ENCODE results near the gene THADA. TPM values are rescaled to one million over a fixed set of nuclear protein-coding genes. Genes with fewer than 3 reads are reported as not detected.

Gene THADA
- total RNA-seq, 1 donor from 2014 or later = 19.4 TPM

DNA sequence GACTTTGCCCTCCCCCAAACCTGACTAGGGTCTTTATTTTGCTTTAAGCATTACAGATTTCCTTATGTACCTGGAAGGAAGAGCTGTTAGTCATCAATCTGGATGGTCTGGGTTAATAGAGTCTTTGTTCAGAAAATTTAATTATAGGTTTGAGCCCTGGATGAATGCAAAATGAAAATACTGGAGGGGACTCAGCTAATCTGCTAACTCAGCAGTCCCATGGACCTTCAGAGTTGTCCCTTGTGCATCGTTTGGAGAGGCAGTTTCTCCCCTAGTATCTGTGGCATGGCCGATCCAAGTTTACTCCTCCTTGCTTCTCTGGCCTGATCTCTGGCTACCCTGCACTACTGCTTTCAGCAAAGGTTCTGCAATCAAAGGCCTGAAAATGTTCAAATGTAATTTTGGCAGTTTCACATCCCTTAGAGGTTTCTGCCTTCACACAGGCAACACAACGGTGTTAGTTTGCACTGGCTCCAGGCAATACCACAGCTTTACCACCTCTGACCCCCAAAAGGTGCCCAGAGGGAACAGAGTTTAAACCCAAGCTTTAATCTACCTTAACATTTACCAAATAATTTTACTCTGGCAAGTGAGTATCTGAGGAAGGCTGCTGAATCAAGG lies 134.3 kb downstream of the THADA start:
- H3K9me3 Mint-ChIP-seq (ENCODE audit: unreplicated experiment) = no peaks in the 10 kb centered on the region
- H3K27me3 Mint-ChIP-seq (ENCODE audit: unreplicated experiment) = peaks cover 5% of the 10 kb centered on the region
- no peak overlapping the region for H3K27ac Mint-ChIP-seq (ENCODE audit: unreplicated experiment)
- H3K4me1 Mint-ChIP-seq (ENCODE audit: unreplicated experiment) = peaks cover 32% of the 10 kb centered on the region
- no peak for TF ChIP-seq CTCF (IDR thresholded peaks at IDR 0.05; ENCODE audit: unreplicated experiment)
- no peak for DNase-seq (ENCODE audit: low spot score)
- H3K4me3 Mint-ChIP-seq (ENCODE audit: unreplicated experiment) = no peak overlapping the region
- no peaks in the 10 kb centered on the region for H3K36me3 Mint-ChIP-seq (ENCODE audit: low read depth, unreplicated experiment)

- H3K9me3 Mint-ChIP-seq (ENCODE audit: unreplicated experiment) = no peaks in the 10 kb centered on the region
- no peaks in the 10 kb centered on the region for H3K36me3 Mint-ChIP-seq (ENCODE audit: low read depth, unreplicated experiment)
- peaks cover 39% of the 10 kb centered on the region for H3K4me1 Mint-ChIP-seq (ENCODE audit: unreplicated experiment)
- no peak overlapping the region for H3K27ac Mint-ChIP-seq (ENCODE audit: unreplicated experiment)
- no peak overlapping the region for H3K4me3 Mint-ChIP-seq (ENCODE audit: unreplicated experiment)
- no peak for DNase-seq (ENCODE audit: low spot score)
- no peak for TF ChIP-seq CTCF (IDR thresholded peaks at IDR 0.05; ENCODE audit: unreplicated experiment)
- H3K27me3 Mint-ChIP-seq (ENCODE audit: unreplicated experiment) = peaks cover 5% of the 10 kb centered on the region
These were observed 135.1 kb downstream of the THADA start for GRCh38 chr2:43460611-43461365.

DNA sequence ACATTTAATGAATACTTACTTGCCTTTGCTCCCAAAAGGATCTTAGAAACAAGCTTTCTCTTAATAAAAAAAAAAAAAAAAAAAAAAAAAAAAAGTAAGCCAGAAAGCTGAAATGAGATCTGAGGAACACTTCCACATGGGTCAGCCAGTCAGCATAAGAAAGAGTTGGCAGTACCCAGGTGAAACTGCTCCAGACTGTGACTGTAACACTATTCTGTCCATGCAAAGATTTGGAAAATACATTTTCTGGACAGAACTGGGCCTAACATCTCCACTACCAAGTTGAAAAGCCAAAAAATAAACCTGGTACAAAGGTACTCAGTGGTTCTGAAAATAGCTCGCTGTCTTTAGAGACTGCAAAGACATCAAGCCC lies 135.7 kb downstream of the THADA start:
- DNase-seq (ENCODE audit: low spot score) = no peak
- Mint-ChIP-seq H3K4me1 (ENCODE audit: unreplicated experiment) (peaks cover 46% of the 10 kb centered on the region), H3K27me3 (ENCODE audit: unreplicated experiment) (peaks cover 5% of the 10 kb centered on the region), H3K9me3 (ENCODE audit: unreplicated experiment) (no peaks in the 10 kb centered on the region), H3K36me3 (ENCODE audit: low read depth, unreplicated experiment) (no peaks in the 10 kb centered on the region), H3K4me3 (ENCODE audit: unreplicated experiment) (no peak overlapping the region), H3K27ac (ENCODE audit: unreplicated experiment) (no peak overlapping the region)
- no peak for TF ChIP-seq CTCF (IDR thresholded peaks at IDR 0.05; ENCODE audit: unreplicated experiment)

DNA sequence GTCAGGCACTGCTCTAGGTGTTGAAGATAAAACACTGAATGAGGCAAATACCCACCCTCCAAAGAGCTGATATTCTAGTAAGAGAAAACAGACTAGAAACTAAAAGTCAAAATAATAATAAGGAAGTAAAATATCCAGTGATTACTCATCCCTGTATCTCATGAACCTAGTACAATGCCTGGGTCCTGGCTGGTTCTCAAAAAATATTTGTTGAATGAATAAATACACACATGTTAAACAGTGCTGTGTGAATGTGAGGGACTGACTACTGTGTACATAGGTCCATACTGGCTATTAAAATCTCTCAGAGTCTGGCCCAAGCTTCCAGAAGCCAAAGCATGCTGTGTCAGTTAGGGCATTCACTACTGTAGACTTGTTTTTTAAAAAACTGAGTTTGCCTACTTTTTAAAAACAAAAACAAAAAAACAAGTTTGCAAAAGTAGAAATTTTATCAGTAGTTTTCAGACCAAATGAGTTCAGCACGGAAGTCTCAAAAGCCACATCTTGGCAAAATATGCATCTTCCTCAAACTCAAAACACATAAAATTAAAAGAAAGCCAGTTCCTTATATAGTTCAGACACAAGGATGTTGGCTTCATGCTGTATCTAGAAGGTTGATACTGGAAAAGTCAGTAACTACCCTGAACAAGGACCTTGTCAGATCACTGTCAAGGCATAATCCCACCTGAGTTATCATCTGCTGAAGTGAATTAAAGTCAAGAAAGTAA lies 136.2 kb downstream of the THADA start:
- TF ChIP-seq CTCF (IDR thresholded peaks at IDR 0.05; ENCODE audit: unreplicated experiment) = no peak
- Mint-ChIP-seq H3K27ac (ENCODE audit: unreplicated experiment) (peak overlapping the region; percentile 16), H3K9me3 (ENCODE audit: unreplicated experiment) (no peaks in the 10 kb centered on the region), H3K4me3 (ENCODE audit: unreplicated experiment) (no peak overlapping the region), H3K36me3 (ENCODE audit: low read depth, unreplicated experiment) (no peaks in the 10 kb centered on the region), H3K27me3 (ENCODE audit: unreplicated experiment) (peaks cover 5% of the 10 kb centered on the region), H3K4me1 (ENCODE audit: unreplicated experiment) (peaks cover 50% of the 10 kb centered on the region)
- no peak for DNase-seq (ENCODE audit: low spot score)
